Loucy (cell line): ENCODE results near the gene HEATR1.

ENCODE experiments used
- H2AFZ ChIP-seq: fragments of 200-600 bp; sonication (generic); 2 replicates; pipeline ENCODE4 v1.6.0; 2016; ENCODE audit warnings: antibody characterized with exemption, mild to moderate bottlenecking, low read length, moderate library complexity
- H3F3A ChIP-seq: fragments of 200-600 bp; 2 replicates; pipeline ENCODE4 v1.6.0; 2016; ENCODE audit warnings: antibody characterized with exemption, low read depth, mild to moderate bottlenecking
- H3K27me3 ChIP-seq: fragments of 200-600 bp; sonication (generic); 2 replicates; pipeline ENCODE4 v1.6.1; 2014; ENCODE audit warnings: low read length, mild to moderate bottlenecking; ENCODE audit not compliant: insufficient read depth, poor library complexity, severe bottlenecking
- H3K36me3 ChIP-seq: fragments of 200-600 bp; sonication (generic); 2 replicates; pipeline ENCODE4 v1.6.1; 2016; ENCODE audit warnings: low read length; ENCODE audit not compliant: insufficient read depth
- H3K4me1 ChIP-seq: fragments of 200-600 bp; sonication (generic); 2 replicates; pipeline ENCODE4 v1.5.1; 2014; ENCODE audit warnings: low read length, mild to moderate bottlenecking; ENCODE audit not compliant: insufficient read depth, poor library complexity, severe bottlenecking
- H3K4me2 ChIP-seq: fragments of 200-600 bp; sonication (generic); 2 replicates; pipeline ENCODE4 v1.6.0; 2014; ENCODE audit warnings: antibody characterized with exemption, low read length, low read depth, mild to moderate bottlenecking; ENCODE audit not compliant: poor library complexity, severe bottlenecking
- H3K4me3 ChIP-seq: fragments of 200-600 bp; sonication (generic); 2 replicates; pipeline ENCODE4 v1.5.1; 2014; ENCODE audit warnings: low read length, mild to moderate bottlenecking, mixed read lengths; ENCODE audit not compliant: poor library complexity, severe bottlenecking
- H3K79me2 ChIP-seq: fragments of 200-600 bp; sonication (generic); 2 replicates; pipeline ENCODE4 v1.6.1; 2014; ENCODE audit warnings: low read length; ENCODE audit not compliant: insufficient read depth
- H3K9ac ChIP-seq: fragments of 200-600 bp; sonication (generic); 2 replicates; pipeline ENCODE4 v1.6.0; 2014; ENCODE audit warnings: mild to moderate bottlenecking, low read depth, low read length, moderate library complexity; ENCODE audit not compliant: poor library complexity, severe bottlenecking
- H3K9me2 ChIP-seq: fragments of 200-600 bp; sonication (generic); replicated peaks from 2 replicates; pipeline ENCODE4 v1.6.1; 2016; ENCODE audit warnings: low read depth, low read length, mixed read lengths
- H3K9me3 ChIP-seq: fragments of 200-600 bp; sonication (generic); 2 replicates; pipeline ENCODE4 v1.6.1; 2014; ENCODE audit warnings: mild to moderate bottlenecking, antibody characterized with exemption, low read length, low read depth; ENCODE audit not compliant: insufficient read depth
- H4K20me1 ChIP-seq: fragments of 200-600 bp; sonication (generic); 2 replicates; pipeline ENCODE4 v1.6.0; 2014; ENCODE audit warnings: antibody characterized with exemption, low read length, mild to moderate bottlenecking; ENCODE audit not compliant: insufficient read depth, poor library complexity, severe bottlenecking
- EZH2phosphoT487 ChIP-seq: fragments of 200-600 bp; IDR thresholded peaks from 2 replicates; pipeline ENCODE4 v1.6.1; 2018; ENCODE audit warnings: antibody characterized with exemption, mild to moderate bottlenecking, moderate library complexity, borderline replicate concordance
- TF ChIP-seq, protein P1 (sequence below): fragments of 200-600 bp; sonication (generic); conservative IDR thresholded peaks from 2 replicates; pipeline ENCODE4 v1.5.1; 2014; ENCODE audit warnings: mild to moderate bottlenecking, antibody characterized with exemption, low read length

HEATR1 gene

DNA sequence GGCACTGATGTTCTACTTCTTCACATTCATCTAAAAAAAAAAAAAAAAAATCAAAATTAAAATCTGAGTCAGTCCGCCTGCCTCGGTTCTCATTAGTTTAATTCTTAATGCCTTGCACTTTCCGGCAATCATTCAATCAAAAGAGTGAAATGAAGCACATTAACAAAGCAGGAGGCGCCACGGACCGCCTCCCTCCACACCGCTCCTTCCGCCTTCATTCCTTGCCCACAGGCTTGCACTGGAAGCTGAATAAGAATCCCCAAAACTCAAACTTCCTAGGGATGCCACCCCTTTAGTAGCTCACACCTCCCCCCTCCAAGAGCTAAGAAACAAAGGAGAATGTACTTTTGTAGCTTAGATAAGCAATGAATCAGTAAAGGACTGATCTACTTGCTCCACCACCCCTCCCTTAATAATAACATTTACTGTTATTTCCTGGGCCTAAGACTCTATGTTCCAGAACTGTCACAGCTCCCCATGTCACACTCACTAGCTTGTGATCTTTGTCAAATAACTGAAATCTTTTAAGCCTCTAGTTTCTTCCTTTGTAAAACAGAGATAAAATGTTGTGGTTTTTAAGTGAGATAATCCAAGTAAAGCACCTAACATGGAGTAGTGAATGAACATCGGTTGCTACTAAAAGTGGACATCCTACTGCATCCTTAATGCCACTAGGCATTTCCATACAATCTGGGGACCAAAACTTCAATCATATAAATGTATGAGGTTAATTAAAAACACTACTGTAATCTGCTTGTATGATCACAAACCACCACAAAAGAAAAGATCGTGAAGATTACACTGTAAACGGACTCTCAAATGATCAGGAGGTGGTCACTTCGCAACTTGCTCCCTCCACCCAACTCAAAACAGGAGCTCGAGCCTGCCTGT, 53.1 kb downstream of the HEATR1 start:
- Histone ChIP-seq H4K20me1 (no peaks in the 10 kb centered on the region), H3K9me3 (no peaks in the 10 kb centered on the region), H3K4me2 (no peak overlapping the region), H3F3A (no peaks in the 10 kb centered on the region), H3K36me3 (peaks cover 90% of the 10 kb centered on the region; the same call in 1 of the 2 replicates), H3K9ac (no peak overlapping the region), H3K27me3 (no peaks in the 10 kb centered on the region), H3K9me2 (no peaks in the 10 kb centered on the region), H3K4me3 (no peak overlapping the region), H3K4me1 (peaks cover 7% of the 10 kb centered on the region), H3K79me2 (no peaks in the 10 kb centered on the region), H2AFZ (no peak overlapping the region)
- no peak for TF ChIP-seq EZH2phosphoT487
- TF ChIP-seq, protein P1, sequence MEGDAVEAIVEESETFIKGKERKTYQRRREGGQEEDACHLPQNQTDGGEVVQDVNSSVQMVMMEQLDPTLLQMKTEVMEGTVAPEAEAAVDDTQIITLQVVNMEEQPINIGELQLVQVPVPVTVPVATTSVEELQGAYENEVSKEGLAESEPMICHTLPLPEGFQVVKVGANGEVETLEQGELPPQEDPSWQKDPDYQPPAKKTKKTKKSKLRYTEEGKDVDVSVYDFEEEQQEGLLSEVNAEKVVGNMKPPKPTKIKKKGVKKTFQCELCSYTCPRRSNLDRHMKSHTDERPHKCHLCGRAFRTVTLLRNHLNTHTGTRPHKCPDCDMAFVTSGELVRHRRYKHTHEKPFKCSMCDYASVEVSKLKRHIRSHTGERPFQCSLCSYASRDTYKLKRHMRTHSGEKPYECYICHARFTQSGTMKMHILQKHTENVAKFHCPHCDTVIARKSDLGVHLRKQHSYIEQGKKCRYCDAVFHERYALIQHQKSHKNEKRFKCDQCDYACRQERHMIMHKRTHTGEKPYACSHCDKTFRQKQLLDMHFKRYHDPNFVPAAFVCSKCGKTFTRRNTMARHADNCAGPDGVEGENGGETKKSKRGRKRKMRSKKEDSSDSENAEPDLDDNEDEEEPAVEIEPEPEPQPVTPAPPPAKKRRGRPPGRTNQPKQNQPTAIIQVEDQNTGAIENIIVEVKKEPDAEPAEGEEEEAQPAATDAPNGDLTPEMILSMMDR, result no peak

DNA sequence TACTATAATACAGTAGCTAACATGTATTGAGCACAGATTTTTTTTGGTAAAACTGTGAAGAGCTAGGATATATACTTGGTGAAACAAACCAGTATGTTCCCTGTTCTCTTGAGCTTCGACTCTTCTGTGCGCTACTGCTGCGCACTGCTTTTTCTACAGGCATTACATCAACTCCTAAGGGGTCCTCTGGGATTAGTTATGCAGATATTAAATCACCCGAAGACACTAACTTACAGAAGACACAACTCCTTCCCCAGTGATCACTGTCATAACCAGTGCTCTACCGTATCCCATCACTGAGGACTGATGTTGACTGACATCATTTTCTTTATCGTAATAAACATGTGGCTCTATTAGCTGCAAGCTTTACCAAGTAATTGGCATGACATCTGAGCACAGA, 55.9 kb downstream of the HEATR1 start:
- Histone ChIP-seq H3F3A (no peaks in the 10 kb centered on the region), H3K9me2 (no peaks in the 10 kb centered on the region), H4K20me1 (no peaks in the 10 kb centered on the region), H3K27me3 (no peaks in the 10 kb centered on the region), H3K79me2 (no peaks in the 10 kb centered on the region), H3K9me3 (no peaks in the 10 kb centered on the region), H2AFZ (no peak overlapping the region), H3K4me3 (no peak overlapping the region), H3K9ac (no peak overlapping the region), H3K4me1 (peaks cover 16% of the 10 kb centered on the region), H3K4me2 (no peak overlapping the region), H3K36me3 (peaks cover 96% of the 10 kb centered on the region; the same call in 1 of the 2 replicates)
- TF ChIP-seq EZH2phosphoT487, result no peak
- TF ChIP-seq, protein P1, result no peak

DNA sequence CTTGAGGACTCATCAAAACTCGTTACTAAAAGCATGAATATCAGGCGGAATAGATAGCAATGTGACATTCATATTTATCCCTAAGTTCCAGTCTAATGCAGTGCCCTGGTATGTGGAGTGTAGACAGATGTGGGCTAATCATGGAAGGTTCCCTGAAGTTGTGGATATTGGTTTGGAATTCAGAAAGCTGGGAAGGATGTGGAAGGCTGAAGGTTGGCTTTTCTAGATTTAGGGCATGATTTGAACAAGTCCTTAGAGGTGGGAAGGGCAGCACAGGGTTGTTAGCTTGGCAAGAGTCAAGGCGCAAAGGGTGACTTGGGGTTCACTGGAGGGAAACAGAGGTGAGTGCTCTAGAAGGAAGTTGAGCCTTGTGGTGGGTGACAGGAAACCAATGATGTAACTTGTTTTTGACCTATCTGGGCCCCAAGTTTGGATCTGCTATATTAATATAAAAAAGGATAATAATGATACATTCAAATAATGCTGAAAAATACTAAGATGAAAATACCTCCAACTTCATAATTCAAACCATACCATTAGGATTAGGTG, 58.6 kb downstream of the HEATR1 start:
- Histone ChIP-seq H3K36me3 (peaks cover 95% of the 10 kb centered on the region; the same call in 1 of the 2 replicates), H3K4me1 (peaks cover 9% of the 10 kb centered on the region)

More for the DNA sequence above, 58.6 kb downstream of the HEATR1 start:
- Histone ChIP-seq H3K4me2 (no peak overlapping the region), H3K4me3 (no peak overlapping the region), H3K79me2 (no peaks in the 10 kb centered on the region), H3K27me3 (no peaks in the 10 kb centered on the region), H3K9me2 (no peaks in the 10 kb centered on the region), H3K9ac (no peak overlapping the region), H3F3A (no peaks in the 10 kb centered on the region), H3K9me3 (no peaks in the 10 kb centered on the region), H4K20me1 (no peaks in the 10 kb centered on the region), H2AFZ (no peak overlapping the region)
- TF ChIP-seq, protein P1, result no peak
- no peak for TF ChIP-seq EZH2phosphoT487
